ENCODE data around the gene ARNT2. TPM values are rescaled to one million over a fixed set of nuclear protein-coding genes. Genes with fewer than 3 reads are reported as not detected.

The ARNT2 gene
- total RNA-seq, 1 donor from 2014 or later, result 35.7 TPM

DNA sequence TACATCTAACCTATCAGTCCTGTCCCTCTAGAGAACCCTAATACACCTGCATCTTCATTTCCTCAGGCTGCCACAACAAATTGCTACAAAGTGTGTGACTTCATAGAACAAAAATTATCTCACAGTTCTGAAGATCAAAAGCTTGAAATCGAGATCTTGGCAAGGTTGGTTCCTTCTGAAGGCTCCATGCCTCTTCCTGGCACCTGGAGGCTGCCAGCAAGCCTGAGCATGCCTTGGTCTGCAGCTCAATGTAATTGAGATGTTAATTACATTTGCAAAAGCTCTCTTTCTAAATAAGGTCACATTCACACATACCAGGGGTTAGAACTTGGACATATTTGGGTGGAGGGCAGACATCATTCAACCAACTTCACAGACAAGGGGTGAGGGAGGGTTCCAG lies 204.5 kb downstream of the ARNT2 start:
- Mint-ChIP-seq H3K4me3 (ENCODE audit: unreplicated experiment) (no peak overlapping the region), H3K27me3 (ENCODE audit: unreplicated experiment) (no peaks in the 10 kb centered on the region), H3K9me3 (ENCODE audit: unreplicated experiment) (peaks cover 3% of the 10 kb centered on the region), H3K36me3 (ENCODE audit: unreplicated experiment) (no peaks in the 10 kb centered on the region), H3K4me1 (ENCODE audit: low read depth, unreplicated experiment) (peaks cover 14% of the 10 kb centered on the region), H3K27ac (ENCODE audit: unreplicated experiment) (no peak overlapping the region)
- TF ChIP-seq, protein P1, sequence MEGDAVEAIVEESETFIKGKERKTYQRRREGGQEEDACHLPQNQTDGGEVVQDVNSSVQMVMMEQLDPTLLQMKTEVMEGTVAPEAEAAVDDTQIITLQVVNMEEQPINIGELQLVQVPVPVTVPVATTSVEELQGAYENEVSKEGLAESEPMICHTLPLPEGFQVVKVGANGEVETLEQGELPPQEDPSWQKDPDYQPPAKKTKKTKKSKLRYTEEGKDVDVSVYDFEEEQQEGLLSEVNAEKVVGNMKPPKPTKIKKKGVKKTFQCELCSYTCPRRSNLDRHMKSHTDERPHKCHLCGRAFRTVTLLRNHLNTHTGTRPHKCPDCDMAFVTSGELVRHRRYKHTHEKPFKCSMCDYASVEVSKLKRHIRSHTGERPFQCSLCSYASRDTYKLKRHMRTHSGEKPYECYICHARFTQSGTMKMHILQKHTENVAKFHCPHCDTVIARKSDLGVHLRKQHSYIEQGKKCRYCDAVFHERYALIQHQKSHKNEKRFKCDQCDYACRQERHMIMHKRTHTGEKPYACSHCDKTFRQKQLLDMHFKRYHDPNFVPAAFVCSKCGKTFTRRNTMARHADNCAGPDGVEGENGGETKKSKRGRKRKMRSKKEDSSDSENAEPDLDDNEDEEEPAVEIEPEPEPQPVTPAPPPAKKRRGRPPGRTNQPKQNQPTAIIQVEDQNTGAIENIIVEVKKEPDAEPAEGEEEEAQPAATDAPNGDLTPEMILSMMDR (IDR thresholded peaks at IDR 0.05; ENCODE audit: partially characterized antibody, unreplicated experiment), result no peak
- DNase-seq, result no peak

DNA sequence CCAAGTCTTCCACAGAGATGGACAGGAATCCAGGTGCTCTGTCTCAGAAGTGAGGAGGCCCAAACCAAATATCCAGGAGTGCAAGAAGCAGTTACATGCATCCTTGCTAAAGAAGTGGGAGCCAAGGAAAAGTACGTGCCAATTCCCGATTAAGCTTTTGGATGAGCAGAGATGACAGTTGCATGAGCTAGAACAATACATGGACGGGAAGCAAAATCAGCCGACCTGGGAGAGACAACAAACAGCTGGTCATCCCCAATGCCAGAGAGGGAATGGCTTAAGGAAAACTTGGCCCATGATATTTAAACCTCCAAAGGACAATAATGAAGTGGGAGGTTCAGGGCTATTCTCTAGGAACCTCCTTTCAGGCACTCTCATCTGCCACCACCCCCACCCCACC lies 204.9 kb downstream of the ARNT2 start:
- peaks cover 18% of the 10 kb centered on the region for H3K4me1 Mint-ChIP-seq (ENCODE audit: low read depth, unreplicated experiment)
- H3K27ac Mint-ChIP-seq (ENCODE audit: unreplicated experiment), result no peak overlapping the region
- H3K27me3 Mint-ChIP-seq (ENCODE audit: unreplicated experiment), result no peaks in the 10 kb centered on the region
- TF ChIP-seq, protein P1 (IDR thresholded peaks at IDR 0.05; ENCODE audit: partially characterized antibody, unreplicated experiment), result no peak
- H3K36me3 Mint-ChIP-seq (ENCODE audit: unreplicated experiment), result no peaks in the 10 kb centered on the region
- DNase-seq, result no peak
- H3K4me3 Mint-ChIP-seq (ENCODE audit: unreplicated experiment), result no peak overlapping the region
- peaks cover 3% of the 10 kb centered on the region for H3K9me3 Mint-ChIP-seq (ENCODE audit: unreplicated experiment)

DNA sequence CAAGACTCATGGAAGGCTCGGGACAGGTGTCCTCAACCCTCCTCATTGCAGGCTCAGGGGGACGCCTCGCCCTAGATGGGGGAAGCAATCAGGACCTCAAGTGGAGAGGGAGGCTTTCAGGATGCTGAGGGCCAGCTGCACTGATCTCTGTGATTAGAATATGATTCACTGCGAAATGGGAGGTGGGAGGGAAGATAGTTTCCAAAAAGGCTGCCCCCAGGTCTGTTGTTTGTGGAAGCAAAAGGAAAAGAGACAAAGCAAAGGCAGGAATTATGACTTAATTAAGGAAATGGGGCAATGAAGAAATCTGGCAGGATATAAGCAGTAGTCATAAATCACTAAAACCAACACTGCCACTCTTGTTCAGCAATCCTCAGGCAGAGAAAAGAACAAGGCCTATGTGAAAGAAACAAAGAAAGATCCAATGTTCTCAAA lies 205.3 kb downstream of the ARNT2 start:
- H3K27ac Mint-ChIP-seq (ENCODE audit: unreplicated experiment), result no peak overlapping the region
- no peak overlapping the region for H3K4me3 Mint-ChIP-seq (ENCODE audit: unreplicated experiment)
- TF ChIP-seq, protein P1 (IDR thresholded peaks at IDR 0.05; ENCODE audit: partially characterized antibody, unreplicated experiment), result no peak
- peaks cover 19% of the 10 kb centered on the region for H3K4me1 Mint-ChIP-seq (ENCODE audit: low read depth, unreplicated experiment)
- DNase-seq, result no peak
- no peaks in the 10 kb centered on the region for H3K27me3 Mint-ChIP-seq (ENCODE audit: unreplicated experiment)
- H3K9me3 Mint-ChIP-seq (ENCODE audit: unreplicated experiment), result peaks cover 3% of the 10 kb centered on the region
- H3K36me3 Mint-ChIP-seq (ENCODE audit: unreplicated experiment), result no peaks in the 10 kb centered on the region

DNA sequence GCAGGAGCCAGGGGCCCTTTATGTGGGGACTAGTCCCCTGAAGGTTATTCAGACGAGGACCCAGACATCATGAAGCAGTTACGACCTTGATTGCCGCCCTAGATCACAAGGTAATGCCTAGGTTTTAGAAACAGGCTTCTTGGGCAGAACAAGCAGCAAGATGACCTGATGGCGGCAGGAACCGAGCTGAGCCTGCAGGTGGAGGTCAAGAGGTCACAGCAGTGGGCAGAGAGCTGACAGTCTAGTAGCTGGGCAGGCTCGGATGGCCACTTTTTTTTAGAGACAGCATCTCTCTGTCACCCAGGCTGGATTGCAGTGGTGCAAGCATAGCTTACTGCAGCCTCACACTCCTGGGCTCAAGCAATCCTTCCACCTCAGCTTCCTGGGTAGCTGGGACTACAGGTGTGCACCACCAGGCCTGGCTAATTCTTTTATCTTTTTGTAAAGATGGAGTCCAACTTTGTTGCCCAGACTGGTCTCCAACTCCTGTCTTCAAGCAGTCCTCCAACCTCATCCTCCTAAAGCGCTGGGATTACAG lies 207.4 kb downstream of the ARNT2 start:
- Mint-ChIP-seq H3K36me3 (ENCODE audit: unreplicated experiment) (no peaks in the 10 kb centered on the region), H3K27me3 (ENCODE audit: unreplicated experiment) (peaks cover 2% of the 10 kb centered on the region), H3K27ac (ENCODE audit: unreplicated experiment) (no peak overlapping the region), H3K4me1 (ENCODE audit: low read depth, unreplicated experiment) (peaks cover 12% of the 10 kb centered on the region), H3K4me3 (ENCODE audit: unreplicated experiment) (no peak overlapping the region), H3K9me3 (ENCODE audit: unreplicated experiment) (peaks cover under 1% of the 10 kb centered on the region)
- TF ChIP-seq, protein P1 (IDR thresholded peaks at IDR 0.05; ENCODE audit: partially characterized antibody, unreplicated experiment), result no peak
- DNase-seq, result no peak

DNA sequence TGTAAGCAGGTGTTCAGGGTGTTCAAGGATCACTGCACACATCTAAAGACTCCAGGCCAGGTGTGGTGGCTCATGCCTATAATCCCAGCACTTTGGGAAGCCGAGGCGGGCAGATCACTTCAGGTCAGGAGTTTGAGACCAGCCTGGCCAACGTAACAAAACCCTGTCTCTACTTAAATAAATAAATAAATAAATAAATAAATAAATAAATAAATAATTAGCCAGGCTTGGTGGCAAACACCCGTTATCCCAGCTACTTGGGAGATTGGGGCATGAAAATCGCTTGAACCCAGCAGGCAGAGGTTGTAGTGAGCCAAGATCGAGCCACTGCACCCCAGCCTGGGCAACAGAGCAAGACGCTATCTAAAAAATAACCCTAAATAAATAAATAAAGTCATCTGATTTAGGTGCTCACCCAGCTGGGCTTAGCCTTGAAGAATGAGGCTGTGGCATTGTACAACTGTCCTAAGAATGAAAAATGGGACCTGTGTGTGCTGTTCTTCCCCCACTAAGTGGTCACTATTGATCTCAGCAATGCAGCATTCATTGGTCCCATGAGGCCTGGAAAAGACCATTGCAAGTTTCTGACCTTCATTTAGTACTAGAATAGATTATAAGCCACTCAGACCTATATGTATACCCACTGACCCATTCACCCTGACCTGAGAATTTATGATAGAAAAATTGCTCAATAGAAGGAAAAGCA lies 208.1 kb downstream of the ARNT2 start:
- Mint-ChIP-seq H3K9me3 (ENCODE audit: unreplicated experiment) (no peaks in the 10 kb centered on the region), H3K27ac (ENCODE audit: unreplicated experiment) (no peak overlapping the region), H3K27me3 (ENCODE audit: unreplicated experiment) (peaks cover 2% of the 10 kb centered on the region), H3K4me1 (ENCODE audit: low read depth, unreplicated experiment) (peaks cover 11% of the 10 kb centered on the region), H3K4me3 (ENCODE audit: unreplicated experiment) (no peak overlapping the region), H3K36me3 (ENCODE audit: unreplicated experiment) (no peaks in the 10 kb centered on the region)
- TF ChIP-seq, protein P1 (IDR thresholded peaks at IDR 0.05; ENCODE audit: partially characterized antibody, unreplicated experiment), result no peak
- DNase-seq, result no peak
